WERI-Rb-1 (cell line): Measurements from ENCODE around the gene DCTN4.
"Not testable (repeated sequence)": the region's sequence is repeated elsewhere in the genome, so short reads cannot be mapped to it uniquely, and the experiment has no call there.

Source experiments
- DNase-seq: peaks from one replicate; pipeline ENCODE4 v3.0.0-alpha.2; 2020
- H3K27ac ChIP-seq: fragments of 250-450 bp; sonication (Bioruptor Pico); 2 replicates; pipeline ENCODE4 v1.5.1; 2020; ENCODE audit warnings: mild to moderate bottlenecking, moderate library complexity
- H3K27me3 ChIP-seq: fragments of 250-450 bp; sonication (Bioruptor Pico); 2 replicates; pipeline ENCODE4 v1.5.1; 2021; ENCODE audit warnings: mild to moderate bottlenecking, low read depth, moderate library complexity; ENCODE audit not compliant: insufficient read depth, severe bottlenecking
- H3K36me3 ChIP-seq: fragments of 250-450 bp; sonication (Bioruptor Pico); 2 replicates; pipeline ENCODE4 v1.5.1; 2020; ENCODE audit warnings: mild to moderate bottlenecking, moderate library complexity
- H3K4me3 ChIP-seq: 2 replicates; pipeline ENCODE4 v1.5.1; 2011; ENCODE audit warnings: low read depth, mild to moderate bottlenecking, control low read depth, low read length
- H3K9me3 ChIP-seq: fragments of 250-450 bp; sonication (Bioruptor Pico); 2 replicates; pipeline ENCODE4 v1.5.1; 2021; ENCODE audit warnings: mild to moderate bottlenecking, moderate library complexity; ENCODE audit not compliant: severe bottlenecking
- TF ChIP-seq, protein P1 (sequence below): IDR thresholded peaks from 2 replicates; pipeline ENCODE4 v1.5.1; 2011; ENCODE audit warnings: low read depth, mild to moderate bottlenecking, control low read depth, inconsistent platforms, low read length

The DCTN4 gene

DNA sequence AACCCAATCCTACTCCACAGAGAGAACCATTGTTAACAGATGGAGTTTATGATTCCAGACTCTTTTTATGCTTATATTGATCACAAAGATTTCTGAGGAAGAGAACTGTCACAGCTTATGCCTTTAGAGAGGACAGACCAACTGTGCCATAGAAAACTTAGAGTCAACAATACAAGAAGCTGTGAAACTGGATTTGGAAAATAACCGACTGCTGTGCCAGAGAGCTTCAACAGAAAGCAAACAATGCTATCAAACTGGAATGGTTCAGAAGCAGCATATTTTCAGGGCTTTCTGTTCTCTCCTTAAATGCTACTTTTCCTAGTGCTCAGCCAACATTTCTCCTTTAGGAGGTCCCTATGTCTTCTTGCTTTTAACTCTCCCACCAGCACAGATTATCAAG, 5.0 kb downstream of the DCTN4 start:
- Histone ChIP-seq H3K4me3 (no peak overlapping the region), H3K36me3 (peaks cover 51% of the 10 kb centered on the region)
- TF ChIP-seq, protein P1, sequence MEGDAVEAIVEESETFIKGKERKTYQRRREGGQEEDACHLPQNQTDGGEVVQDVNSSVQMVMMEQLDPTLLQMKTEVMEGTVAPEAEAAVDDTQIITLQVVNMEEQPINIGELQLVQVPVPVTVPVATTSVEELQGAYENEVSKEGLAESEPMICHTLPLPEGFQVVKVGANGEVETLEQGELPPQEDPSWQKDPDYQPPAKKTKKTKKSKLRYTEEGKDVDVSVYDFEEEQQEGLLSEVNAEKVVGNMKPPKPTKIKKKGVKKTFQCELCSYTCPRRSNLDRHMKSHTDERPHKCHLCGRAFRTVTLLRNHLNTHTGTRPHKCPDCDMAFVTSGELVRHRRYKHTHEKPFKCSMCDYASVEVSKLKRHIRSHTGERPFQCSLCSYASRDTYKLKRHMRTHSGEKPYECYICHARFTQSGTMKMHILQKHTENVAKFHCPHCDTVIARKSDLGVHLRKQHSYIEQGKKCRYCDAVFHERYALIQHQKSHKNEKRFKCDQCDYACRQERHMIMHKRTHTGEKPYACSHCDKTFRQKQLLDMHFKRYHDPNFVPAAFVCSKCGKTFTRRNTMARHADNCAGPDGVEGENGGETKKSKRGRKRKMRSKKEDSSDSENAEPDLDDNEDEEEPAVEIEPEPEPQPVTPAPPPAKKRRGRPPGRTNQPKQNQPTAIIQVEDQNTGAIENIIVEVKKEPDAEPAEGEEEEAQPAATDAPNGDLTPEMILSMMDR: no peak

DNA sequence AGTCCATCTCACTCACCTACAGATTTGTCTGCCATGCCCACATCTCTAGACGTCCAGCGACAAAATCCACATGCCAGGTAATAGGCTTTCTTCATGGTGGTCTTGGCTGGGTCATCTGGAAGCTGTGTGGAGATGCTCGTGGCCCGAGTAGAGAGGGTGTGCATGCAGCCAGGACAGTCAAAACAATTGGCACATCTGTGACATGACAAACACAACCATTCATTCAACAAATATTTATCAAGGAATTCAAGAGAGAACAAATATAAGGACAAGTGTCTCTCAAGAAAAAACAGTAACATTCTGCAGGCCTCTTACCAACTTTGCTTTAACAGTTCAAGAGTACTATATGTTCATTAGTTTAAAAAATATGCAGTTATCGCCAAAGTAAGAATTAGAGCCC, 5.4 kb downstream of the DCTN4 start:
- DNase-seq: no peak
- H3K4me3 ChIP-seq: no peak overlapping the region
- no peaks in the 10 kb centered on the region for H3K27me3 ChIP-seq
- H3K9me3 ChIP-seq: no peaks in the 10 kb centered on the region
- no peak overlapping the region for H3K27ac ChIP-seq
- TF ChIP-seq, protein P1: no peak
- H3K36me3 ChIP-seq: peaks cover 51% of the 10 kb centered on the region

More for the DNA sequence above, 5.0 kb downstream of the DCTN4 start:
- Histone ChIP-seq H3K27me3 (no peaks in the 10 kb centered on the region), H3K27ac (no peak overlapping the region), H3K9me3 (no peaks in the 10 kb centered on the region)
- no peak for DNase-seq

DNA sequence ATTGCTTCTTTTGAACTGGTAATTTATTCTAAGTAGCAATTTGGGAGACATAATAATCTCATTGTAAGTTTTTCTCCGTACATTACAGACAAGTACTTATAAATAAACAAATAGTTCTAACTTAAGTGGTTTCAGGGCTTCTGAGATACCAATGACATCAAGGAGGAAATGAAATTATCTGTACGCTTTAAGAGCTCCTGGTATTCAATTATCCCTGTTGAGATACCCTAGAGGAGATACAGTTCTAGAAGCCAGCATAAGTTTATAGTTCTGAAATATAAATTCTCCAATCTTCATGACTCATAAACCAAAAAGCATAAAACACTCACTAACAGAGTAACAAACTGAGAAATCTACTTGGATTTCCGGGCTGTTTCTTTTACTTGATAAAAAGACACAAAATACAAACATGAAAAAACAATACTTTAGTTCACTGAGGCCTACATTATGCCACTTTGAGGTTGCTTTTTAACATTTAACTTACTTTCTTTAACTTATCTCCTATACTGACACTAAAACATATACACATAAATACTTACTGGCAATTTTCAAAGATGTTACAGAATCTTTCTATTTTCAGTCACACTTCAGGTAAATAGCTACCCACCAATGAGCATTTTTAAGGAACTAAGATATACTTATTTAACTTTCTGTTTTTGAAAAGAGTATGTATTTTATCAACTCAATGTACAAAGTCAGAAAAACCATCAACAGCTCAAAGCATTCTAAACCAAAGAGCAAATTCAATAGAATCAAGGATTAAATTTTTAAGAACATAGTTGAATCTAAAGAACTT, 7.5 kb downstream of the DCTN4 start:
- no peak for DNase-seq
- Histone ChIP-seq H3K36me3 (peaks cover 51% of the 10 kb centered on the region), H3K9me3 (no peaks in the 10 kb centered on the region), H3K27ac (no peak overlapping the region), H3K4me3 (no peak overlapping the region), H3K27me3 (no peaks in the 10 kb centered on the region)
- TF ChIP-seq, protein P1: no peak

DNA sequence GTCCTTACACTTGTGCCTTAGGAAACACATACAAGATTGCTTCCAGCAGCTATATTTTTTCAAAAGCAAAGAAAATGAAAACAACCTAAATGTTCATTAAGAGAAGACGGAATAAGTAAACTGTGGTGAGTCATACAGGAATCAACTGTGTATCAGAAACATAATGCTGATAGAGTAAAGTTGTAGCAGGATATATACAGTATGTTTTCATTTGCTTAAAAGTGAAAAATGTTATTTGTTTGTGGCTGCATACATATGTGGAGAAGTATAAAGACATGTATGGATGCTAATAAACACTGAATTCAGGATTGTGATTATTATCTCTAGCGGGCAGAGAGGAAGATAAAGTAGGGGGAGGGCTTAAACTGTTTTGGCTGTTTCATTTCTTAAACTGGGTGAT, 8.3 kb downstream of the DCTN4 start:
- no peak overlapping the region for H3K4me3 ChIP-seq
- no peaks in the 10 kb centered on the region for H3K27me3 ChIP-seq
- H3K27ac ChIP-seq: no peak overlapping the region
- TF ChIP-seq, protein P1: no peak
- H3K36me3 ChIP-seq: peaks cover 48% of the 10 kb centered on the region
- H3K9me3 ChIP-seq: no peaks in the 10 kb centered on the region
- no peak for DNase-seq

DNA sequence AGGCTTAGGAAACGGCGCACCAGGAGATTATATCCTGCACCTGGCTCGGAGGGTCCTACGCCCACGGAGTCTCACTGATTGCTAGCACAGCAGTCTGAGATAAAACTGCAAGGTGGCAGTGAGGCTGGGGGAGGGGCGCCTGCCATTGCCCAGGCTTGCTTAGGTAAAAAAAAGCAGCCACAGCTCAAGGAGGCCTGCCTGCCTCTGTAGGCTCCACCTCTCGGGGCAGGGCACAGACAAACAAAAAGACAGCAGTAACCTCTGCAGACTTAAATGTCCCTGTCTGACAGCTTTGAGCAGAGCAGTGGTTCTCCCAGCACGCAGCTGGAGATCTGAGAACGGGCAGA, 15.7 kb downstream of the DCTN4 start:
- H3K4me3 ChIP-seq, H3K9me3 ChIP-seq, H3K27ac ChIP-seq, H3K27me3 ChIP-seq, DNase-seq, H3K36me3 ChIP-seq: not testable (repeated sequence)

DNA sequence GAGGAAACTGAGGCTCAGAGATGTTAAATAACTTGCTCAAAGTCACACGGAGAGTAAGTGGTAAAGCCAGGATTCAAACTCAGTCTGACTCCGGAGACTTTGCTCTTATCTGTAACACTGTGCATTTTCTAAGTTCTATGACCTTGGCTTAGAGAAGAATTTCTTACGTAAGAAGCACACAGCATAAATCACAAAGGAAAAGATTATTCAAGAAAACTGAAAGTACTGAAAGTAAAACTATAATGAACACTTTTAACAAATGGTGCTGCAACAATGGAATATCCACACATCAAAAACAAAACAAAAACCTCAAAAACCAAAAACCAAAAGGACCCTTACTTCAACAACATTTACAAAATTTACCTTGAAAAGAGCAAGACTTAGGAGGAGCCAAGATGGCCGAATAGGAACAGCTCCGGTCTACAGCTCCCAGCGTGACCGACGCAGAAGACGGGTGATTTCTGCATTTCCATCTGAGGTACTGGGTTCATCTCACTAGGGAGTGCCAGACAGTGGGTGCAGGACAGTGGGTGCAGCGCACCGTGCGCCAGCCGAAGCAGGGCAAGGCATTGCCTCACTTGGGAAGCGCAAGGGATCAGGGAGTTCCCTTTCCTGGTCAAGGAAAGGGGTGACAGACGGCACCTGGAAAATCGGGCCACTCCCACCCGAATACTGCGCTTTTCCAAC, 16.2 kb downstream of the DCTN4 start:
- H3K4me3 ChIP-seq: not testable (repeated sequence)

More for the DNA sequence above, 16.2 kb downstream of the DCTN4 start:
- H3K27me3 ChIP-seq, H3K36me3 ChIP-seq, H3K9me3 ChIP-seq, H3K27ac ChIP-seq, DNase-seq: not testable (repeated sequence)
